Testis (tissue), 3 donors: Measurements from ENCODE around the gene HTR7. TPM values are rescaled to one million over a fixed set of nuclear protein-coding genes. Genes with fewer than 3 reads are reported as not detected.

ENCODE experiments used
- DNase-seq: peaks from one replicate; pipeline ENCODE4 v3.0.0-alpha.2; 2019
- H3K27ac ChIP-seq, 2 donors: fragments of 200-600 bp; sonication (generic); one replicate each; pipeline ENCODE4 v1.5.1; 2019
- H3K27me3 ChIP-seq: fragments of 200-600 bp; sonication (generic); one replicate; pipeline ENCODE4 v1.5.1; 2019
- H3K36me3 ChIP-seq: fragments of 200-600 bp; sonication (generic); one replicate; pipeline ENCODE4 v1.5.1; 2017; ENCODE audit warnings: low read depth; ENCODE audit errors: missing control alignments
- H3K4me1 ChIP-seq: fragments of 200-600 bp; sonication (generic); one replicate; pipeline ENCODE4 v1.5.1; 2019
- H3K4me3 ChIP-seq, 2 donors: fragments of 200-600 bp; sonication (generic); one replicate each; pipeline ENCODE4 v1.5.1; 2017 to 2019
- H3K9me3 ChIP-seq: fragments of 200-600 bp; sonication (generic); one replicate; pipeline ENCODE4 v1.5.1; 2017
- CTCF ChIP-seq, 3 experiments: fragments of 450-650 bp in 2 of 3; fragments of 200-600 bp in 1 of 3; sonication (generic) in 1 of 3; IDR thresholded peaks; one replicate each; pipeline ENCODE4 v1.5.1; 2016 to 2019; ENCODE audit warnings: antibody characterized with exemption in 3 of 3, mild to moderate bottlenecking in 2 of 3, moderate library complexity in 1 of 3
- POLR2A ChIP-seq: fragments of 450-650 bp; IDR thresholded peaks from one replicate; pipeline ENCODE4 v1.6.1; 2017; ENCODE audit warnings: antibody characterized with exemption, mild to moderate bottlenecking, moderate library complexity
- WGBS, 2 donors: methylation state at CpG; one replicate each; pipeline ENCODE4 v1.1.5; 2018; 5-methylcytosine and 5-hydroxymethylcytosine counted together
- intact Hi-C: fragments of 100-400 bp; cut with DNase I; formaldehyde crosslinking; loops from one replicate; pipeline ENCODE4 v1.15.1; 2023; ENCODE audit warnings: low total_unique reads
- polyA plus RNA-seq: library from polyadenylated mRNA; stranded (reverse); fragments of 350-450 nt; fragmentation: Illumina TruSeq; extraction: RNeasy Lipid Tissue Mini Kit (QIAGEN cat#74804); gene quantifications from one replicate; pipeline ENCODE4 v1.2.3, GENCODE V29; 2014; ENCODE audit warnings: low read depth, low replicate concordance; ENCODE audit not compliant: insufficient read depth
- total RNA-seq, 2 donors: library from RNA; depleted of rRNA; stranded (reverse); fragments of >200 nt; gene quantifications; one replicate each; pipeline ENCODE4 v1.2.3, GENCODE V29; 2016

HTR7 gene
- total and polyA plus RNA-seq, 3 donors from 2014 or later, result 8.3 to 26.2 (median 9.4) TPM

- 0% methylated on average over 25 to 43 of the region's 43 CpGs for WGBS, 2 donors
- Histone ChIP-seq H3K9me3 (no peaks in the 10 kb centered on the region), H3K27me3 (no peaks in the 10 kb centered on the region), H3K27ac (peak within 1 kb of the TSS; percentile 63 to 78), H3K4me1 (peaks cover 5% of the 10 kb centered on the region), H3K4me3 (peak within 1 kb of the TSS; percentile 83), H3K36me3 (no peaks in the 10 kb centered on the region)
- peak in 1 of 3 experiments; percentile 17 for TF ChIP-seq CTCF (IDR thresholded peaks at IDR 0.05)
- TF ChIP-seq POLR2A, result no peak
- intact Hi-C loops, result no loop called here
- peak; percentile 92 for DNase-seq
These were observed 14.2 kb upstream of the HTR7 start, which contains the start of gene RPP30 for GRCh38 chr10:90871766-90872647. Gene RPP30 (plus strand): TSS chr10:90871974. CDS start chr10:90871987, 13 bp downstream.

GRCh38 chr10:90871279-90871765, 13.5 kb upstream of the HTR7 start:
- peak; percentile 66 for DNase-seq
- TF ChIP-seq POLR2A (no peak), CTCF (IDR thresholded peaks at IDR 0.05) (peak; percentile 11 to 49 (median 37))
- H3K36me3 ChIP-seq, result no peaks in the 10 kb centered on the region
- 1 to 2% methylated on average over 14 of the region's 14 CpGs for WGBS, 2 donors
- intact Hi-C loops, result no loop called here
- peaks cover 5% of the 10 kb centered on the region for H3K4me1 ChIP-seq
- H3K9me3 ChIP-seq, result no peaks in the 10 kb centered on the region
- peak overlapping the region; percentile 83 for H3K4me3 ChIP-seq
- peak overlapping the region in 1 of 2 donors; percentile 78 for H3K27ac ChIP-seq
- no peaks in the 10 kb centered on the region for H3K27me3 ChIP-seq

GRCh38 chr10:90866050-90866598, 8.3 kb upstream of the HTR7 start:
- no peak for DNase-seq
- no peaks in the 10 kb centered on the region for H3K36me3 ChIP-seq
- TF ChIP-seq CTCF (IDR thresholded peaks at IDR 0.05) (no peak), POLR2A (no peak)
- H3K4me1 ChIP-seq, result no peaks in the 10 kb centered on the region
- no peaks in the 10 kb centered on the region for H3K9me3 ChIP-seq
- H3K27ac ChIP-seq, result no peak overlapping the region
- intact Hi-C loops, result no loop called here
- no peak overlapping the region for H3K4me3 ChIP-seq
- no peaks in the 10 kb centered on the region for H3K27me3 ChIP-seq
- WGBS, 2 donors, result 94 to 95% methylated on average over 4 of the region's 4 CpGs

GRCh38 chr10:90865401-90865800, 7.6 kb upstream of the HTR7 start:
- no peak overlapping the region for H3K4me3 ChIP-seq
- no peak for DNase-seq
- no peaks in the 10 kb centered on the region for H3K36me3 ChIP-seq
- H3K4me1 ChIP-seq, result no peaks in the 10 kb centered on the region
- H3K27me3 ChIP-seq, result no peaks in the 10 kb centered on the region
- WGBS, 2 donors, result 46 to 47% methylated on average over 3 of the region's 3 CpGs
- H3K27ac ChIP-seq, result no peak overlapping the region
- peak in 1 of 3 experiments; percentile 15 for TF ChIP-seq CTCF (IDR thresholded peaks at IDR 0.05)
- no peak for TF ChIP-seq POLR2A
- no peaks in the 10 kb centered on the region for H3K9me3 ChIP-seq
- intact Hi-C loops, result no loop called here
